H1 (cell line): ENCODE measurements around the gene AP2A1. TPM values are rescaled to one million over a fixed set of nuclear protein-coding genes. Genes with fewer than 3 reads are reported as not detected.

Experiments
- CTCF ChIA-PET: fragments of 300-600 bp; sonication (Branson Sonifier 250); formaldehyde crosslinking; loops from one replicate; lab custom pipeline; 2021; ENCODE audit not compliant: partially characterized antibody; lab: Charles Lee
- POLR2A ChIA-PET: fragments of 300-600 bp; sonication (Branson Sonifier 250); formaldehyde crosslinking; loops from one replicate; lab custom pipeline; 2021; ENCODE audit warnings: inconsistent platforms; ENCODE audit not compliant: partially characterized antibody; lab: Charles Lee
- DNase-seq, 2 experiments: peaks; one replicate each; pipeline versions ENCODE4 v3.0.0 to v3.0.0-alpha.2; 2010 to 2022; ENCODE audit warnings: low spot score in 2 of 2, low read depth in 1 of 2, mixed read lengths in 1 of 2
- FAIRE-seq: peaks from 2 replicates; lab custom pipeline; 2011; peaks lifted over from hg19 to GRCh38; lab: Jason Lieb, UNC
- H2AFZ ChIP-seq: 2 replicates; pipeline ENCODE4 v1.8.1; 2012; ENCODE audit warnings: low read length, inconsistent platforms
- H2AK5ac ChIP-seq: 2 replicates; pipeline ENCODE4 v1.6.1; 2013; ENCODE audit warnings: low read depth, low read length
- H2BK120ac ChIP-seq: replicated peaks from 2 replicates; pipeline ENCODE3; 2013; ENCODE audit warnings: low read depth, low read length, inconsistent platforms
- H2BK12ac ChIP-seq: 2 replicates; pipeline ENCODE4 v1.6.1; 2013; ENCODE audit warnings: low read depth, low read length
- H2BK15ac ChIP-seq: 2 replicates; pipeline ENCODE4 v1.6.1; 2013; ENCODE audit warnings: low read length
- H2BK20ac ChIP-seq: 2 replicates; pipeline ENCODE4 v1.6.1; 2013; ENCODE audit warnings: low read length
- H2BK5ac ChIP-seq: 2 replicates; pipeline ENCODE4 v1.6.1; 2013; ENCODE audit warnings: low read depth, low read length
- H3K14ac ChIP-seq: 2 replicates; pipeline ENCODE4 v1.6.1; 2013; ENCODE audit warnings: inconsistent platforms; ENCODE audit not compliant: insufficient read length
- H3K18ac ChIP-seq: 2 replicates; pipeline ENCODE4 v1.6.1; 2013; ENCODE audit warnings: low read length; ENCODE audit errors: extremely low read depth
- H3K23ac ChIP-seq: 2 replicates; pipeline ENCODE4 v1.6.1; 2013; ENCODE audit warnings: inconsistent platforms; ENCODE audit not compliant: insufficient read length
- H3K23me2 ChIP-seq: 2 replicates; pipeline ENCODE4 v1.6.1; 2013; ENCODE audit warnings: low read depth, low read length
- H3K27ac ChIP-seq: 2 replicates; pipeline ENCODE4 v1.6.1; 2011; ENCODE audit warnings: low read depth, low read length, inconsistent platforms
- H3K27me3 ChIP-seq, 4 experiments: replicated peaks in 1 of 4; 1 replicate in 1 of 4; 2 replicates in 3 of 4; pipeline versions ENCODE4 v1.6.1 to v1.8.1; 2011 to 2013; ENCODE audit warnings: low read length in 3 of 4, mild to moderate bottlenecking in 3 of 4, inconsistent platforms in 2 of 4, mixed read lengths in 2 of 4, moderate library complexity in 1 of 4; ENCODE audit not compliant: control insufficient read depth in 3 of 4, insufficient read depth in 3 of 4; ENCODE audit errors: extremely low read depth in 1 of 4
- H3K36me3 ChIP-seq, 4 experiments: 2 replicates each; pipeline versions ENCODE4 v1.6.1 to v1.8.1; 2011 to 2013; ENCODE audit warnings: mild to moderate bottlenecking in 4 of 4, low read length in 3 of 4, moderate library complexity in 2 of 4, control low read depth in 1 of 4, inconsistent platforms in 1 of 4; ENCODE audit not compliant: insufficient read depth in 4 of 4, control insufficient read depth in 2 of 4
- H3K4ac ChIP-seq: replicated peaks from 2 replicates; pipeline ENCODE3; 2013; ENCODE audit warnings: low read length, low read depth, mixed read lengths, inconsistent platforms; ENCODE audit not compliant: insufficient read length
- H3K4me1 ChIP-seq, 4 experiments: replicated peaks in 1 of 4; 1 replicate in 1 of 4; 2 replicates in 3 of 4; pipeline versions ENCODE4 v1.6.1 to v1.8.1; 2011 to 2013; ENCODE audit warnings: low read length in 3 of 4, inconsistent platforms in 2 of 4, mixed read lengths in 1 of 4; ENCODE audit not compliant: insufficient read depth in 4 of 4, control insufficient read depth in 3 of 4
- H3K4me2 ChIP-seq, 2 experiments: 2 replicates each; pipeline versions ENCODE4 v1.6.1 to v1.8.1; 2011 to 2013; ENCODE audit warnings: low read depth in 2 of 2, low read length in 2 of 2, control low read depth in 1 of 2, inconsistent platforms in 1 of 2, mild to moderate bottlenecking in 1 of 2; ENCODE audit not compliant: insufficient read depth in 1 of 2
- H3K4me3 ChIP-seq, 4 experiments: fragments of 200-600, 300-600 bp in 1 of 4; sonication (generic), shearing (Covaris generic), sonication (Bioruptor Twin) in 1 of 4; 2 replicates each; pipeline versions ENCODE4 v1.5.1 to v1.8.1; 2011 to 2016; ENCODE audit warnings: low read length in 4 of 4, low read depth in 3 of 4, control low read depth in 2 of 4, inconsistent platforms in 2 of 4, mild to moderate bottlenecking in 2 of 4, mixed read lengths in 1 of 4, moderate library complexity in 1 of 4; ENCODE audit not compliant: insufficient read depth in 2 of 4; ENCODE audit errors: extremely low read depth in 1 of 4
- H3K56ac ChIP-seq: replicated peaks from 2 replicates; pipeline ENCODE3; 2013; ENCODE audit warnings: low read depth, mild to moderate bottlenecking, mixed read lengths, low read length, inconsistent platforms; ENCODE audit not compliant: insufficient read length
- H3K79me1 ChIP-seq: 2 replicates; pipeline ENCODE4 v1.6.1; 2013; ENCODE audit warnings: low read depth, low read length, control low read depth
- H3K79me2 ChIP-seq, 2 experiments: 2 replicates each; pipeline versions ENCODE4 v1.6.1 to v1.8.1; 2012 to 2013; ENCODE audit warnings: low read length in 2 of 2, mild to moderate bottlenecking in 2 of 2, inconsistent platforms in 1 of 2; ENCODE audit not compliant: insufficient read depth in 2 of 2, control insufficient read depth in 1 of 2
- H3K9ac ChIP-seq, 4 experiments: replicated peaks in 1 of 4; 1 replicate in 1 of 4; 2 replicates in 3 of 4; pipeline versions ENCODE4 v1.6.1 to v1.8.1; 2011 to 2013; ENCODE audit warnings: low read depth in 3 of 4, low read length in 3 of 4, control low read depth in 2 of 4, mild to moderate bottlenecking in 2 of 4, moderate library complexity in 2 of 4, inconsistent platforms in 1 of 4; ENCODE audit errors: extremely low read depth in 1 of 4
- H3K9me3 ChIP-seq, 2 experiments: 2 replicates each; pipeline versions ENCODE4 v1.6.1 to v1.8.1; 2012 to 2013; ENCODE audit warnings: mild to moderate bottlenecking in 2 of 2, moderate library complexity in 2 of 2, control low read depth in 1 of 2, inconsistent platforms in 1 of 2, low read depth in 1 of 2, low read length in 1 of 2, mixed read lengths in 1 of 2; ENCODE audit not compliant: insufficient read depth in 2 of 2
- H4K20me1 ChIP-seq, 2 experiments: replicated peaks in 1 of 2; 2 replicates each; pipeline versions ENCODE3 to v1.8.1; 2011 to 2013; ENCODE audit warnings: inconsistent platforms in 2 of 2, low read length in 2 of 2, mild to moderate bottlenecking in 1 of 2; ENCODE audit not compliant: insufficient read depth in 2 of 2, control insufficient read depth in 1 of 2
- H4K5ac ChIP-seq: 2 replicates; pipeline ENCODE4 v1.6.1; 2013; ENCODE audit warnings: low read length, low read depth, mixed read lengths, inconsistent platforms; ENCODE audit not compliant: insufficient read length
- H4K8ac ChIP-seq: 2 replicates; pipeline ENCODE4 v1.8.0; 2013; ENCODE audit warnings: mild to moderate bottlenecking, moderate library complexity, low read length, inconsistent platforms; ENCODE audit not compliant: insufficient read depth; ENCODE audit errors: extremely low read depth
- H4K91ac ChIP-seq: replicated peaks from 2 replicates; pipeline ENCODE3; 2013; ENCODE audit warnings: low read length, mixed read lengths, inconsistent platforms; ENCODE audit not compliant: insufficient read length
- BCL11A ChIP-seq, 2 experiments: IDR thresholded peaks; one replicate each; pipeline ENCODE4 v1.6.1; 2011; ENCODE audit warnings: low read depth in 2 of 2, low read length in 2 of 2, mild to moderate bottlenecking in 2 of 2
- FOSL1 ChIP-seq: IDR thresholded peaks from 2 replicates; pipeline ENCODE4 v1.6.1; 2011; ENCODE audit warnings: mild to moderate bottlenecking, low read depth, low read length, moderate library complexity; ENCODE audit not compliant: insufficient read depth
- NRF1 ChIP-seq: IDR thresholded peaks from 2 replicates; pipeline ENCODE4 v1.6.1; 2011; ENCODE audit warnings: mild to moderate bottlenecking, low read depth, low read length, improper control_type of control experiment
- POLR2A ChIP-seq, 2 experiments: IDR thresholded peaks; 1 replicate in 1 of 2; 2 replicates in 1 of 2; pipeline ENCODE4 v1.6.1; 2011; ENCODE audit warnings: low read depth in 2 of 2, low read length in 2 of 2, mild to moderate bottlenecking in 2 of 2; ENCODE audit errors: control extremely low read depth in 1 of 2
- POLR2AphosphoS5 ChIP-seq: IDR thresholded peaks from 2 replicates; pipeline ENCODE4 v1.6.1; 2011; ENCODE audit warnings: low read depth, low read length
- POU5F1 ChIP-seq: IDR thresholded peaks from 2 replicates; pipeline ENCODE4 v1.6.1; 2011; ENCODE audit warnings: low read depth, mild to moderate bottlenecking, low read length, moderate library complexity
- RFX5 ChIP-seq: IDR thresholded peaks from 2 replicates; pipeline ENCODE4 v1.6.1; 2011; ENCODE audit warnings: low read depth, low read length, improper control_type of control experiment, borderline replicate concordance
- SP1 ChIP-seq: IDR thresholded peaks from 2 replicates; pipeline ENCODE4 v1.6.1; 2011; ENCODE audit warnings: low read depth, low read length
- SP2 ChIP-seq: IDR thresholded peaks from 2 replicates; pipeline ENCODE4 v1.6.1; 2012; ENCODE audit warnings: mild to moderate bottlenecking, low read length, inconsistent platforms
- WGBS, 2 experiments: shearing (Covaris generic) in 1 of 2; methylation state at CpG; one replicate each; pipeline versions ENCODE4 v1.1.6 to v1.1.7; 2013 to 2015; ENCODE audit warnings: low lambda C conversion rate in 2 of 2, mixed read lengths in 2 of 2, inconsistent platforms in 1 of 2, low coverage in 1 of 2, missing lambda C conversion rate in 1 of 2; ENCODE audit not compliant: insufficient replicate concordance in 2 of 2, insufficient coverage in 1 of 2, insufficient read length in 1 of 2; ENCODE audit errors: extremely low coverage in 1 of 2, missing lambda C conversion rate in 1 of 2; 5-methylcytosine and 5-hydroxymethylcytosine counted together
- polyA plus RNA-seq, 7 experiments: library from polyadenylated mRNA; depleted of rRNA in 3 of 7; stranded (reverse) in 5 of 7; unstranded in 2 of 7; fragments of >200 nt in 5 of 7; fragments of 200-250 nt in 2 of 7; gene quantifications; 1 replicate in 5 of 7; 2 replicates in 1 of 7; 4 replicates in 1 of 7; pipeline versions ENCODE4 v1.2.1 to v1.2.3, GENCODE V29; 2011 to 2013; ENCODE audit warnings: missing spikeins in 2 of 7, mixed read lengths in 2 of 7
- total RNA-seq: library from RNA; stranded (reverse); fragmentation: NEBNext Ultra II Directional; extraction: Animal tissue kit (Norgen Biotek cat#: 25700); gene quantifications from 2 replicates; pipeline ENCODE4 v1.2.1, GENCODE V29; 2021
- TF ChIP-seq, protein P1 (sequence below): IDR thresholded peaks from 2 replicates; pipeline ENCODE4 v1.6.1; 2012; ENCODE audit warnings: low read length, inconsistent platforms

The AP2A1 gene
- total and polyA plus RNA-seq, 2 of the 8 experiments (the other 6 are each of a cell fraction or from before 2014, with no cell fraction given) = 105 to 106 TPM

DNA sequence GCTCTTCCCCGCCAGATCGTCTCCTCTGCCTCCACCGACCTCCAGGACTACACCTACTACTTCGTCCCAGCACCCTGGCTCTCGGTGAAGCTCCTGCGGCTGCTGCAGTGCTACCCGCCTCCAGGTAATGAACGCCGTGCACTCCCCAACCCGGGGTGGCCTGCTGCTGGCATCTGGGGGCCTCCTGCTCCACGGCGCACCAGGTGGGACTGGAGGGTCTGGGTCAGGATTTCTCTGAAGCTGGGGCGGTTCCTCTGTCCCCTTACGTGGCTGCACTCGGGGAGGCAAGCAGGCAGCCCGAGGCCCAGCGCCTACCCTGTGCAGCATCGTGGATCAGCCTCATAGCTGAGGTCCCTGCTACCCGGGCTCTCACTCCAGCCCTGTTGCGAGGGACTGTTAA lies 28.8 kb downstream of the AP2A1 start:
- peaks cover 0 to 2% (median 0%) of the 10 kb centered on the region in 4 experiments; a peak in 2 of 7 replicates for H3K4me1 ChIP-seq
- H3K79me2 ChIP-seq = no peaks in the 10 kb centered on the region
- H2BK12ac ChIP-seq = no peak overlapping the region
- no peak overlapping the region for H3K27ac ChIP-seq
- H3K4ac ChIP-seq = no peak overlapping the region
- no peak overlapping the region for H4K8ac ChIP-seq
- no peak overlapping the region for H2BK15ac ChIP-seq
- no peak overlapping the region for H2BK5ac ChIP-seq
- H4K5ac ChIP-seq = no peak overlapping the region
- FAIRE-seq = no peak
- ChIA-PET POLR2A (no interaction called here), CTCF (interaction anchor here (0.8 to 1.6 kb wide), 6 partner anchors 9 to 78 kb away, joined by 3 to 5 read pairs (median 3); no protein-coding TSS in a partner anchor)
- H2AK5ac ChIP-seq = no peak overlapping the region
- WGBS, 2 experiments = 95% methylated on average over 20 of the region's 20 CpGs; no CpG with 5 or more reads in 1 of the 2 experiments
- H2AFZ ChIP-seq = no peak overlapping the region
- no peak overlapping the region for H2BK20ac ChIP-seq
- H3K79me1 ChIP-seq = peaks cover 2% of the 10 kb centered on the region; the same call in 1 of the 2 replicates
- H3K36me3 ChIP-seq = peaks cover 6 to 53% (median 29%) of the 10 kb centered on the region in 4 experiments; a peak in 7 of 8 replicates
- H3K56ac ChIP-seq = no peak overlapping the region
- no peak overlapping the region for H3K23ac ChIP-seq
- no peak overlapping the region for H3K9ac ChIP-seq
- no peaks in the 10 kb centered on the region for H3K23me2 ChIP-seq
- H2BK120ac ChIP-seq = no peak overlapping the region
- no peak for TF ChIP-seq POLR2AphosphoS5
- TF ChIP-seq FOSL1 = no peak
- no peak for TF ChIP-seq SP1
- TF ChIP-seq NRF1 = no peak
- TF ChIP-seq POLR2A (IDR thresholded peaks at IDR 0.05; ENCODE audit: control extremely low read depth in 1 of 2, low read depth in 2 of 2, low read length in 2 of 2) = no peak
- TF ChIP-seq RFX5 = no peak
- no peak for TF ChIP-seq POU5F1
- no peak for TF ChIP-seq BCL11A (IDR thresholded peaks at IDR 0.05; ENCODE audit: low read depth in 2 of 2, low read length in 2 of 2)
- TF ChIP-seq, protein P1, sequence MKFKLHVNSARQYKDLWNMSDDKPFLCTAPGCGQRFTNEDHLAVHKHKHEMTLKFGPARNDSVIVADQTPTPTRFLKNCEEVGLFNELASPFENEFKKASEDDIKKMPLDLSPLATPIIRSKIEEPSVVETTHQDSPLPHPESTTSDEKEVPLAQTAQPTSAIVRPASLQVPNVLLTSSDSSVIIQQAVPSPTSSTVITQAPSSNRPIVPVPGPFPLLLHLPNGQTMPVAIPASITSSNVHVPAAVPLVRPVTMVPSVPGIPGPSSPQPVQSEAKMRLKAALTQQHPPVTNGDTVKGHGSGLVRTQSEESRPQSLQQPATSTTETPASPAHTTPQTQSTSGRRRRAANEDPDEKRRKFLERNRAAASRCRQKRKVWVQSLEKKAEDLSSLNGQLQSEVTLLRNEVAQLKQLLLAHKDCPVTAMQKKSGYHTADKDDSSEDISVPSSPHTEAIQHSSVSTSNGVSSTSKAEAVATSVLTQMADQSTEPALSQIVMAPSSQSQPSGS = no peak
- no peak for TF ChIP-seq SP2
- H3K4me2 ChIP-seq = no peak overlapping the region
- no peaks in the 10 kb centered on the region for H3K27me3 ChIP-seq
- H4K91ac ChIP-seq = no peak overlapping the region
- H3K4me3 ChIP-seq = no peak overlapping the region
- H3K18ac ChIP-seq = no peak overlapping the region
- peaks cover 4 to 13% of the 10 kb centered on the region in 2 experiments for H4K20me1 ChIP-seq
- no peaks in the 10 kb centered on the region for H3K9me3 ChIP-seq
- DNase-seq = no peak
- H3K14ac ChIP-seq = no peak overlapping the region
